CD4-positive, alpha-beta T cell treated with Interleukin-21 for 1 hour (primary cell): ENCODE results near the gene NDST1.

Experiments
- DNase-seq: peaks from one replicate; pipeline ENCODE4 v3.0.0-alpha.2; 2020

NDST1 gene

GRCh38 chr5:150525163-150525562 lies 17.2 kb downstream of the NDST1 start:
- DNase-seq: no peak

GRCh38 chr5:150525781-150526180 lies 17.9 kb downstream of the NDST1 start:
- DNase-seq: no peak

GRCh38 chr5:150527038-150527437 lies 19.1 kb downstream of the NDST1 start:
- DNase-seq: no peak

GRCh38 chr5:150527808-150528207 lies 19.9 kb downstream of the NDST1 start:
- DNase-seq: no peak

- no peak for DNase-seq
These were observed 21.1 kb downstream of the NDST1 start for GRCh38 chr5:150528924-150529546.

- no peak for DNase-seq
These were observed 21.6 kb downstream of the NDST1 start for GRCh38 chr5:150529555-150529954.

GRCh38 chr5:150530423-150530822 lies 22.5 kb downstream of the NDST1 start:
- no peak for DNase-seq

GRCh38 chr5:150530951-150531588 lies 23.1 kb downstream of the NDST1 start:
- no peak for DNase-seq

GRCh38 chr5:150531686-150532085 lies 23.8 kb downstream of the NDST1 start:
- no peak for DNase-seq

GRCh38 chr5:150532151-150532550 lies 24.2 kb downstream of the NDST1 start:
- DNase-seq: no peak

- no peak for DNase-seq
These were observed 25.1 kb downstream of the NDST1 start for GRCh38 chr5:150532996-150533395.

- no peak for DNase-seq
These were observed 26.9 kb downstream of the NDST1 start for GRCh38 chr5:150534811-150535210.

- DNase-seq: no peak
These were observed 27.7 kb downstream of the NDST1 start for GRCh38 chr5:150535611-150536010.

- DNase-seq: no peak
These were observed 30.3 kb downstream of the NDST1 start for GRCh38 chr5:150538007-150538917.

GRCh38 chr5:150539206-150539605 lies 31.3 kb downstream of the NDST1 start:
- DNase-seq: no peak

- DNase-seq: no peak
These were observed 32.1 kb downstream of the NDST1 start for GRCh38 chr5:150540042-150540441.

- no peak for DNase-seq
These were observed 32.9 kb downstream of the NDST1 start for GRCh38 chr5:150540615-150541396.

GRCh38 chr5:150541397-150541675 lies 33.4 kb downstream of the NDST1 start:
- no peak for DNase-seq

GRCh38 chr5:150541895-150542294 lies 34.0 kb downstream of the NDST1 start:
- DNase-seq: no peak

- DNase-seq: no peak
These were observed 35.1 kb downstream of the NDST1 start for GRCh38 chr5:150542933-150543445.

- peak; percentile 58 for DNase-seq
These were observed 36.8 kb downstream of the NDST1 start for GRCh38 chr5:150544611-150545219.

GRCh38 chr5:150545246-150545645 lies 37.3 kb downstream of the NDST1 start:
- DNase-seq: no peak

GRCh38 chr5:150548123-150548522 lies 40.2 kb downstream of the NDST1 start:
- DNase-seq: no peak
